Adrenal gland (tissue), 5 donors: ENCODE results near the gene WDR45B.

Source experiments
- POLR2A ChIP-seq, 2 donors: fragments of 450-650 bp; IDR thresholded peaks; one replicate each; pipeline ENCODE4 v1.6.1; 2017; ENCODE audit warnings: antibody characterized with exemption in 2 of 2, mild to moderate bottlenecking in 2 of 2, moderate library complexity in 1 of 2
- TF ChIP-seq, protein P1 (sequence below), 6 experiments: fragments of 450-650 bp in 4 of 6; fragments of 200-600 bp in 2 of 6; sonication (generic) in 1 of 6; IDR thresholded peaks; 1 replicate in 5 of 6; 2 replicates in 1 of 6; pipeline versions ENCODE4 v1.5.1 to v1.8.0; 2016 to 2021; ENCODE audit warnings: antibody characterized with exemption in 6 of 6, mild to moderate bottlenecking in 2 of 6, moderate library complexity in 1 of 6
- donor health status: DM: no; HTN: no; CAD: no.

DNA sequence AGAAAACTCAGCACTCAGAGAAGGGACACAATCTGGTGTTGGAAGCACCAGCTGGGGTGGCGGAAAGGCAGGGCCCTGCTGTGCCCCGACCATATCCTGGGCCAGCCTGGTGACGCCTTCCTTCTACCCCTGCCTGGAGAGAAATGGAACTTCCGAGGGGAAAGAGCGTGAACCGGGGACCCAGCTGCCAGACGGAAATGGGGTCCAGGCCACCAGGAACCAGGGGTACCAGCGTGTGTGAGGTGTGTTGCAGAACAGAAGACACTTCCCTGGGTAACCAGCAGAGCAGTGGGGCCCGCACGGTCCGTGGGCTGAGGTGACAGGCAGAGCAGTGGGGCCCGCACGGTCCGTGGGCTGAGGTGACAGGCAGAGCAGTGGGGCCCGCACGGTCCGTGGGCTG, 43.5 kb upstream of the WDR45B start:
- TF ChIP-seq, protein P1, sequence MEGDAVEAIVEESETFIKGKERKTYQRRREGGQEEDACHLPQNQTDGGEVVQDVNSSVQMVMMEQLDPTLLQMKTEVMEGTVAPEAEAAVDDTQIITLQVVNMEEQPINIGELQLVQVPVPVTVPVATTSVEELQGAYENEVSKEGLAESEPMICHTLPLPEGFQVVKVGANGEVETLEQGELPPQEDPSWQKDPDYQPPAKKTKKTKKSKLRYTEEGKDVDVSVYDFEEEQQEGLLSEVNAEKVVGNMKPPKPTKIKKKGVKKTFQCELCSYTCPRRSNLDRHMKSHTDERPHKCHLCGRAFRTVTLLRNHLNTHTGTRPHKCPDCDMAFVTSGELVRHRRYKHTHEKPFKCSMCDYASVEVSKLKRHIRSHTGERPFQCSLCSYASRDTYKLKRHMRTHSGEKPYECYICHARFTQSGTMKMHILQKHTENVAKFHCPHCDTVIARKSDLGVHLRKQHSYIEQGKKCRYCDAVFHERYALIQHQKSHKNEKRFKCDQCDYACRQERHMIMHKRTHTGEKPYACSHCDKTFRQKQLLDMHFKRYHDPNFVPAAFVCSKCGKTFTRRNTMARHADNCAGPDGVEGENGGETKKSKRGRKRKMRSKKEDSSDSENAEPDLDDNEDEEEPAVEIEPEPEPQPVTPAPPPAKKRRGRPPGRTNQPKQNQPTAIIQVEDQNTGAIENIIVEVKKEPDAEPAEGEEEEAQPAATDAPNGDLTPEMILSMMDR (IDR thresholded peaks at IDR 0.05) = no peak
- no peak for TF ChIP-seq POLR2A (IDR thresholded peaks at IDR 0.05)
